WTC11 (cell line): ENCODE data around the gene CARHSP1. TPM values are rescaled to one million over a fixed set of nuclear protein-coding genes. Genes with fewer than 3 reads are reported as not detected.

Experiments
- ATAC-seq: fragments of 200-7000 bp; cut with Tn5 transposase; 2 replicates; pipeline ENCODE4 v1.10.0; 2021; ENCODE audit warnings: mild to moderate bottlenecking, moderate library complexity
- CTCF ChIA-PET: fragments of 300-600 bp; sonication (Branson Sonifier 250); formaldehyde crosslinking; loops from one replicate; lab custom pipeline; 2021; ENCODE audit warnings: antibody characterized with exemption; lab: Charles Lee
- POLR2A ChIA-PET: fragments of 350-600 bp; sonication (Branson Sonifier 250); formaldehyde crosslinking; loops from one replicate; lab custom pipeline; 2021; ENCODE audit warnings: antibody characterized with exemption; lab: Charles Lee
- DNase-seq: peaks from one replicate; pipeline ENCODE4 v3.0.0; 2021; ENCODE audit warnings: low spot score
- H3K27ac Mint-ChIP-seq: 2 replicates; pipeline ENCODE4 v1.8.0; 2021; ENCODE audit warnings: mixed read lengths
- H3K27me3 Mint-ChIP-seq: 2 replicates; pipeline ENCODE4 v1.8.0; 2021; ENCODE audit warnings: low read depth, mild to moderate bottlenecking, moderate library complexity, mixed read lengths
- H3K36me3 Mint-ChIP-seq: 2 replicates; pipeline ENCODE4 v1.8.0; 2021; ENCODE audit warnings: mixed read lengths
- H3K4me1 Mint-ChIP-seq: 2 replicates; pipeline ENCODE4 v1.8.0; 2022; ENCODE audit warnings: mixed read lengths
- H3K4me3 Mint-ChIP-seq: 2 replicates; pipeline ENCODE4 v1.8.0; 2021; ENCODE audit warnings: mild to moderate bottlenecking, moderate library complexity, mixed read lengths
- H3K9me3 Mint-ChIP-seq: 2 replicates; pipeline ENCODE4 v1.8.0; 2021; ENCODE audit warnings: mixed read lengths
- ETV6 ChIP-seq: sonication (generic); formaldehyde crosslinking; IDR thresholded peaks from 2 replicates; pipeline ENCODE4 v1.8.1; 2022; ENCODE audit warnings: mild to moderate bottlenecking, missing genetic modification reagents
- GABPB1 ChIP-seq: sonication (generic); formaldehyde crosslinking; IDR thresholded peaks from 2 replicates; pipeline ENCODE4 v1.8.1; 2023; ENCODE audit warnings: mild to moderate bottlenecking, missing genetic modification reagents
- GTF2I ChIP-seq: fragments of 250-450 bp; sonication (Bioruptor Pico); conservative IDR thresholded peaks from 2 replicates; pipeline ENCODE4 v1.4.0; 2021; ENCODE audit warnings: mild to moderate bottlenecking
- IRF2 ChIP-seq: sonication (generic); formaldehyde crosslinking; IDR thresholded peaks from 2 replicates; pipeline ENCODE4 v1.8.0; 2022; ENCODE audit warnings: low read depth, missing genetic modification reagents, borderline replicate concordance
- NR3C1 ChIP-seq: sonication (generic); formaldehyde crosslinking; conservative IDR thresholded peaks from 2 replicates; pipeline ENCODE4 v1.8.1; 2023; ENCODE audit warnings: low read depth, mild to moderate bottlenecking, missing genetic modification reagents
- RELA ChIP-seq: sonication (generic); formaldehyde crosslinking; IDR thresholded peaks from 2 replicates; pipeline ENCODE4 v1.8.1; 2022; ENCODE audit warnings: missing genetic modification reagents, mild to moderate bottlenecking, borderline replicate concordance
- SOX15 ChIP-seq: fragments of 250-450 bp; sonication (Bioruptor Pico); IDR thresholded peaks from 2 replicates; pipeline ENCODE4 v1.9.0; 2021; ENCODE audit warnings: mild to moderate bottlenecking
- SP1 ChIP-seq: sonication (generic); formaldehyde crosslinking; conservative IDR thresholded peaks from 2 replicates; pipeline ENCODE4 v1.8.1; 2022; ENCODE audit warnings: missing genetic modification reagents
- TEAD1 ChIP-seq: sonication (generic); formaldehyde crosslinking; IDR thresholded peaks from 2 replicates; pipeline ENCODE4 v1.8.0; 2022; ENCODE audit warnings: mild to moderate bottlenecking, missing genetic modification reagents
- TEAD4 ChIP-seq: sonication (generic); formaldehyde crosslinking; IDR thresholded peaks from 2 replicates; pipeline ENCODE4 v1.8.0; 2022; ENCODE audit warnings: mild to moderate bottlenecking, missing genetic modification reagents
- ZNF121 ChIP-seq: sonication (generic); formaldehyde crosslinking; IDR thresholded peaks from 2 replicates; pipeline ENCODE4 v1.8.0; 2023; ENCODE audit warnings: missing genetic modification reagents
- ZNF138 ChIP-seq: sonication (generic); formaldehyde crosslinking; conservative IDR thresholded peaks from 2 replicates; pipeline ENCODE4 v1.8.1; 2022; ENCODE audit warnings: mild to moderate bottlenecking, moderate library complexity, missing genetic modification reagents
- ZNF219 ChIP-seq: sonication (generic); formaldehyde crosslinking; IDR thresholded peaks from 2 replicates; pipeline ENCODE4 v1.8.0; 2023; ENCODE audit warnings: missing genetic modification reagents, mild to moderate bottlenecking, borderline replicate concordance
- ZNF671 ChIP-seq: fragments of 250-450 bp; sonication (Bioruptor Pico); IDR thresholded peaks from 2 replicates; pipeline ENCODE4 v1.8.0; 2021; ENCODE audit warnings: mild to moderate bottlenecking
- total RNA-seq: library from RNA; stranded (reverse); gene quantifications from 3 replicates; pipeline ENCODE4 v1.2.3, GENCODE V29; 2021
- TF ChIP-seq, protein P1 (sequence below): sonication (generic); formaldehyde crosslinking; IDR thresholded peaks from 2 replicates; pipeline ENCODE4 v1.8.1; 2023; ENCODE audit warnings: mild to moderate bottlenecking, missing genetic modification reagents, borderline replicate concordance
- TF ChIP-seq, protein P2 (sequence below): sonication (generic); formaldehyde crosslinking; IDR thresholded peaks from 2 replicates; pipeline ENCODE4 v1.8.1; 2023; ENCODE audit warnings: mild to moderate bottlenecking, missing genetic modification reagents
- TF ChIP-seq, protein P3 (sequence below): sonication (generic); formaldehyde crosslinking; IDR thresholded peaks from 2 replicates; pipeline ENCODE4 v1.8.0; 2023; ENCODE audit warnings: mild to moderate bottlenecking, missing genetic modification reagents
- TF ChIP-seq, protein P4 (sequence below): fragments of 250-450 bp; sonication (Bioruptor Pico); IDR thresholded peaks from 2 replicates; pipeline ENCODE4 v1.9.0; 2021; ENCODE audit warnings: mild to moderate bottlenecking
- TF ChIP-seq, protein P5 (sequence below): sonication (generic); formaldehyde crosslinking; IDR thresholded peaks from 2 replicates; pipeline ENCODE4 v1.8.1; 2022; ENCODE audit warnings: mild to moderate bottlenecking, moderate library complexity, missing genetic modification reagents
- TF ChIP-seq, protein P6 (sequence below): sonication (generic); formaldehyde crosslinking; IDR thresholded peaks from 2 replicates; pipeline ENCODE4 v1.8.0; 2023; ENCODE audit warnings: missing genetic modification reagents, mild to moderate bottlenecking, borderline replicate concordance

Gene CARHSP1
- total RNA-seq, 1 experiment from 2014 or later = 261 TPM

DNA sequence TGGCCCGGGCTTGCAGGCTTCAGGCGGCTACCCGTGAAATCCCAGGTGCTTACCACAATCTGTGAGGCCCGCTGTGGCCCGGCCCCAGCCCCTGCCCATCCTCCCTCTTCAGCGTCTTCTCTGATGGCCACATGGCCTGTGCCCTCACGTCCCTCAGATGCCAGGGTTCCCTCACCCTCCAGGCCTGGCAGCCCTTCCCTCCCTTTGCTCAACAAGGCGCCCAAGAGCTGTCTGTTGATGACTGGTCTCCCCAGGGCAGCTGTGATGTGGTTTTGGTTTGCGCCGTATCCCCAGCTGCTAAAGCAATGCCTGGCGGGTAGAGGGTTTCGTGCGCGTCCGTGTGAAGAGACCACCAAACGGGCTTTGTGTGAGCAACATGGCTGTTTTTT lies 36.1 kb downstream of the CARHSP1 start (continued):
- no peak for TF ChIP-seq ZNF671 (CRISPR knock-in tag)
- no peak for TF ChIP-seq IRF2 (CRISPR knock-in tag)
- TF ChIP-seq, protein P1, sequence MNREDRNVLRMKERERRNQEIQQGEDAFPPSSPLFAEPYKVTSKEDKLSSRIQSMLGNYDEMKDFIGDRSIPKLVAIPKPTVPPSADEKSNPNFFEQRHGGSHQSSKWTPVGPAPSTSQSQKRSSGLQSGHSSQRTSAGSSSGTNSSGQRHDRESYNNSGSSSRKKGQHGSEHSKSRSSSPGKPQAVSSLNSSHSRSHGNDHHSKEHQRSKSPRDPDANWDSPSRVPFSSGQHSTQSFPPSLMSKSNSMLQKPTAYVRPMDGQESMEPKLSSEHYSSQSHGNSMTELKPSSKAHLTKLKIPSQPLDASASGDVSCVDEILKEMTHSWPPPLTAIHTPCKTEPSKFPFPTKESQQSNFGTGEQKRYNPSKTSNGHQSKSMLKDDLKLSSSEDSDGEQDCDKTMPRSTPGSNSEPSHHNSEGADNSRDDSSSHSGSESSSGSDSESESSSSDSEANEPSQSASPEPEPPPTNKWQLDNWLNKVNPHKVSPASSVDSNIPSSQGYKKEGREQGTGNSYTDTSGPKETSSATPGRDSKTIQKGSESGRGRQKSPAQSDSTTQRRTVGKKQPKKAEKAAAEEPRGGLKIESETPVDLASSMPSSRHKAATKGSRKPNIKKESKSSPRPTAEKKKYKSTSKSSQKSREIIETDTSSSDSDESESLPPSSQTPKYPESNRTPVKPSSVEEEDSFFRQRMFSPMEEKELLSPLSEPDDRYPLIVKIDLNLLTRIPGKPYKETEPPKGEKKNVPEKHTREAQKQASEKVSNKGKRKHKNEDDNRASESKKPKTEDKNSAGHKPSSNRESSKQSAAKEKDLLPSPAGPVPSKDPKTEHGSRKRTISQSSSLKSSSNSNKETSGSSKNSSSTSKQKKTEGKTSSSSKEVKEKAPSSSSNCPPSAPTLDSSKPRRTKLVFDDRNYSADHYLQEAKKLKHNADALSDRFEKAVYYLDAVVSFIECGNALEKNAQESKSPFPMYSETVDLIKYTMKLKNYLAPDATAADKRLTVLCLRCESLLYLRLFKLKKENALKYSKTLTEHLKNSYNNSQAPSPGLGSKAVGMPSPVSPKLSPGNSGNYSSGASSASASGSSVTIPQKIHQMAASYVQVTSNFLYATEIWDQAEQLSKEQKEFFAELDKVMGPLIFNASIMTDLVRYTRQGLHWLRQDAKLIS (CRISPR knock-in tag) = no peak

DNA sequence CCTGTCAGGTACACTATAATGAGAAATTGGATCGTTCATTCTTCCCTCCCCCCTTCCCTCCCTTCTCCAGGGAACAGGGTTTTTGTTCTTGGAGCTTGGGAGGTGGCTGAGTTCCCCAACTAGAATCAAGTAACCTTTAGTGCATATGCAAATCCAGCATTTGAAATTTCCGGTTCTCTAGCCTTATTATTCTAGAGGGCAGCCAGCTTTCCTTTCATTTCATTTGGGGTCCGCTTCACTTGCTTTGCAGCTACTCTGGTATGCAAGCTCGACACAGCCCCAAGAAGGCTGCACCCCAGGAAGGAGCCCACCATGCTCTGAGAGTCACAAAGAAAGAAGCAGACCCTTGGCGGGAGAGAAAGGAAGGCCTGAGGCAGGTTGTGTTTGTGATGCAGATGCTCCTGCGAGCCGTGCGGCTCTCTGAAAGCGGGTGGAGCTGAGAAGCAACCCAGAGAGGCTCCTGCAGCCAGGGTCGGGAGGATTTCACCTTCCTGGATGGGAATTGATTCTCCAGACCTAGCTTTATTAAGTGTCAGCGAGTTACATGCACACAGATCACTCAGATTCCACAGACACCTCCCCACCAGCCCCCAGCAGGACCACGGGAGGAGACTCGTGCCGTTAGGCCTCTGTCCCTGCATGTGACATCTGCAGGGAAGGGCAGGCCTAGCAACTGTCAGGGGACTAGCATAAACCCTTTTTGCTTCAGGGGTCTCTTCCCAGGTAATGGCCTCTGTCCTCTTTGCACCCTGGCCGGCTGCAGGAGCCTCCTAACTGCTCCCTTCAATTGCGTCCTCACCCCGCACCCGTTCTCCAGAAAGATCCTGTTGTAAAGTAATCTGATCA lies 36.7 kb downstream of the CARHSP1 start:
- ChIA-PET POLR2A (interaction anchor here (0.9 to 1.8 kb wide), 8 partner anchors 12 to 181 kb away, joined by 3 to 20 read pairs (median 4); partner anchors contain the start of gene CARHSP1), CTCF (interaction anchor here (0.9 to 2.5 kb wide), 12 partner anchors 37 to 302 kb away, joined by 3 to 12 read pairs (median 4); partner anchors contain the start of gene CARHSP1)
- Mint-ChIP-seq H3K27ac (peak overlapping the region; percentile 100), H3K4me1 (peaks cover 62% of the 10 kb centered on the region), H3K4me3 (peak overlapping the region; percentile 48), H3K9me3 (no peaks in the 10 kb centered on the region), H3K36me3 (peaks cover 13% of the 10 kb centered on the region), H3K27me3 (no peaks in the 10 kb centered on the region)
- DNase-seq (peak; percentile 85), ATAC-seq (peak; percentile 93)
- TF ChIP-seq, protein P2, sequence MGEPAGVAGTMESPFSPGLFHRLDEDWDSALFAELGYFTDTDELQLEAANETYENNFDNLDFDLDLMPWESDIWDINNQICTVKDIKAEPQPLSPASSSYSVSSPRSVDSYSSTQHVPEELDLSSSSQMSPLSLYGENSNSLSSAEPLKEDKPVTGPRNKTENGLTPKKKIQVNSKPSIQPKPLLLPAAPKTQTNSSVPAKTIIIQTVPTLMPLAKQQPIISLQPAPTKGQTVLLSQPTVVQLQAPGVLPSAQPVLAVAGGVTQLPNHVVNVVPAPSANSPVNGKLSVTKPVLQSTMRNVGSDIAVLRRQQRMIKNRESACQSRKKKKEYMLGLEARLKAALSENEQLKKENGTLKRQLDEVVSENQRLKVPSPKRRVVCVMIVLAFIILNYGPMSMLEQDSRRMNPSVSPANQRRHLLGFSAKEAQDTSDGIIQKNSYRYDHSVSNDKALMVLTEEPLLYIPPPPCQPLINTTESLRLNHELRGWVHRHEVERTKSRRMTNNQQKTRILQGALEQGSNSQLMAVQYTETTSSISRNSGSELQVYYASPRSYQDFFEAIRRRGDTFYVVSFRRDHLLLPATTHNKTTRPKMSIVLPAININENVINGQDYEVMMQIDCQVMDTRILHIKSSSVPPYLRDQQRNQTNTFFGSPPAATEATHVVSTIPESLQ (CRISPR knock-in tag) = no peak
- TF ChIP-seq SOX15 (no peak), ETV6 (CRISPR knock-in tag) (peak; percentile 52; the same call in 1 of the 2 replicates), NR3C1 (CRISPR knock-in tag) (no peak), TEAD1 (CRISPR knock-in tag) (peak; percentile 86), GABPB1 (CRISPR knock-in tag) (no peak), ZNF138 (CRISPR knock-in tag) (no peak), GTF2I (CRISPR knock-in tag) (no peak), TEAD4 (CRISPR knock-in tag) (peak; percentile 48; the same call in 1 of the 2 replicates), ZNF219 (CRISPR knock-in tag) (no peak), ZNF121 (CRISPR knock-in tag) (no peak), RELA (CRISPR knock-in tag) (no peak), SP1 (0 out of 2 replicates have a peak, but pooled peaks have one; percentile 33)
- TF ChIP-seq, protein P3, sequence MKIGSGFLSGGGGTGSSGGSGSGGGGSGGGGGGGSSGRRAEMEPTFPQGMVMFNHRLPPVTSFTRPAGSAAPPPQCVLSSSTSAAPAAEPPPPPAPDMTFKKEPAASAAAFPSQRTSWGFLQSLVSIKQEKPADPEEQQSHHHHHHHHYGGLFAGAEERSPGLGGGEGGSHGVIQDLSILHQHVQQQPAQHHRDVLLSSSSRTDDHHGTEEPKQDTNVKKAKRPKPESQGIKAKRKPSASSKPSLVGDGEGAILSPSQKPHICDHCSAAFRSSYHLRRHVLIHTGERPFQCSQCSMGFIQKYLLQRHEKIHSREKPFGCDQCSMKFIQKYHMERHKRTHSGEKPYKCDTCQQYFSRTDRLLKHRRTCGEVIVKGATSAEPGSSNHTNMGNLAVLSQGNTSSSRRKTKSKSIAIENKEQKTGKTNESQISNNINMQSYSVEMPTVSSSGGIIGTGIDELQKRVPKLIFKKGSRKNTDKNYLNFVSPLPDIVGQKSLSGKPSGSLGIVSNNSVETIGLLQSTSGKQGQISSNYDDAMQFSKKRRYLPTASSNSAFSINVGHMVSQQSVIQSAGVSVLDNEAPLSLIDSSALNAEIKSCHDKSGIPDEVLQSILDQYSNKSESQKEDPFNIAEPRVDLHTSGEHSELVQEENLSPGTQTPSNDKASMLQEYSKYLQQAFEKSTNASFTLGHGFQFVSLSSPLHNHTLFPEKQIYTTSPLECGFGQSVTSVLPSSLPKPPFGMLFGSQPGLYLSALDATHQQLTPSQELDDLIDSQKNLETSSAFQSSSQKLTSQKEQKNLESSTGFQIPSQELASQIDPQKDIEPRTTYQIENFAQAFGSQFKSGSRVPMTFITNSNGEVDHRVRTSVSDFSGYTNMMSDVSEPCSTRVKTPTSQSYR (CRISPR knock-in tag) = no peak
- TF ChIP-seq, protein P4, sequence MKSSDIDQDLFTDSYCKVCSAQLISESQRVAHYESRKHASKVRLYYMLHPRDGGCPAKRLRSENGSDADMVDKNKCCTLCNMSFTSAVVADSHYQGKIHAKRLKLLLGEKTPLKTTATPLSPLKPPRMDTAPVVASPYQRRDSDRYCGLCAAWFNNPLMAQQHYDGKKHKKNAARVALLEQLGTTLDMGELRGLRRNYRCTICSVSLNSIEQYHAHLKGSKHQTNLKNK (CRISPR knock-in tag) = no peak
- TF ChIP-seq, protein P5, sequence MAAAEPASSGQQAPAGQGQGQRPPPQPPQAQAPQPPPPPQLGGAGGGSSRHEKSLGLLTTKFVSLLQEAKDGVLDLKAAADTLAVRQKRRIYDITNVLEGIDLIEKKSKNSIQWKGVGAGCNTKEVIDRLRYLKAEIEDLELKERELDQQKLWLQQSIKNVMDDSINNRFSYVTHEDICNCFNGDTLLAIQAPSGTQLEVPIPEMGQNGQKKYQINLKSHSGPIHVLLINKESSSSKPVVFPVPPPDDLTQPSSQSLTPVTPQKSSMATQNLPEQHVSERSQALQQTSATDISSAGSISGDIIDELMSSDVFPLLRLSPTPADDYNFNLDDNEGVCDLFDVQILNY (CRISPR knock-in tag) = peak; percentile 82; the same call in 1 of the 2 replicates
- TF ChIP-seq, protein P6, sequence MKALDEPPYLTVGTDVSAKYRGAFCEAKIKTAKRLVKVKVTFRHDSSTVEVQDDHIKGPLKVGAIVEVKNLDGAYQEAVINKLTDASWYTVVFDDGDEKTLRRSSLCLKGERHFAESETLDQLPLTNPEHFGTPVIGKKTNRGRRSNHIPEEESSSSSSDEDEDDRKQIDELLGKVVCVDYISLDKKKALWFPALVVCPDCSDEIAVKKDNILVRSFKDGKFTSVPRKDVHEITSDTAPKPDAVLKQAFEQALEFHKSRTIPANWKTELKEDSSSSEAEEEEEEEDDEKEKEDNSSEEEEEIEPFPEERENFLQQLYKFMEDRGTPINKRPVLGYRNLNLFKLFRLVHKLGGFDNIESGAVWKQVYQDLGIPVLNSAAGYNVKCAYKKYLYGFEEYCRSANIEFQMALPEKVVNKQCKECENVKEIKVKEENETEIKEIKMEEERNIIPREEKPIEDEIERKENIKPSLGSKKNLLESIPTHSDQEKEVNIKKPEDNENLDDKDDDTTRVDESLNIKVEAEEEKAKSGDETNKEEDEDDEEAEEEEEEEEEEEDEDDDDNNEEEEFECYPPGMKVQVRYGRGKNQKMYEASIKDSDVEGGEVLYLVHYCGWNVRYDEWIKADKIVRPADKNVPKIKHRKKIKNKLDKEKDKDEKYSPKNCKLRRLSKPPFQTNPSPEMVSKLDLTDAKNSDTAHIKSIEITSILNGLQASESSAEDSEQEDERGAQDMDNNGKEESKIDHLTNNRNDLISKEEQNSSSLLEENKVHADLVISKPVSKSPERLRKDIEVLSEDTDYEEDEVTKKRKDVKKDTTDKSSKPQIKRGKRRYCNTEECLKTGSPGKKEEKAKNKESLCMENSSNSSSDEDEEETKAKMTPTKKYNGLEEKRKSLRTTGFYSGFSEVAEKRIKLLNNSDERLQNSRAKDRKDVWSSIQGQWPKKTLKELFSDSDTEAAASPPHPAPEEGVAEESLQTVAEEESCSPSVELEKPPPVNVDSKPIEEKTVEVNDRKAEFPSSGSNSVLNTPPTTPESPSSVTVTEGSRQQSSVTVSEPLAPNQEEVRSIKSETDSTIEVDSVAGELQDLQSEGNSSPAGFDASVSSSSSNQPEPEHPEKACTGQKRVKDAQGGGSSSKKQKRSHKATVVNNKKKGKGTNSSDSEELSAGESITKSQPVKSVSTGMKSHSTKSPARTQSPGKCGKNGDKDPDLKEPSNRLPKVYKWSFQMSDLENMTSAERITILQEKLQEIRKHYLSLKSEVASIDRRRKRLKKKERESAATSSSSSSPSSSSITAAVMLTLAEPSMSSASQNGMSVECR (CRISPR knock-in tag) = 0 out of 2 replicates have a peak, but pooled peaks have one; percentile 62
